Mesodermal cell (in vitro differentiated cells): ENCODE data around the gene POLA1.

ENCODE experiments used
- H3K27ac ChIP-seq: 2 replicates; pipeline ENCODE4 v1.7.0; 2013; ENCODE audit warnings: mild to moderate bottlenecking, low read depth, low read length, moderate library complexity; ENCODE audit not compliant: severe bottlenecking
- H3K36me3 ChIP-seq: 2 replicates; pipeline ENCODE4 v1.7.1; 2013; ENCODE audit warnings: mild to moderate bottlenecking, low read length, moderate library complexity; ENCODE audit not compliant: control insufficient read depth, insufficient read depth
- H3K4me1 ChIP-seq: one replicate; pipeline ENCODE4 v1.7.1; 2013; ENCODE audit warnings: mild to moderate bottlenecking, low read length; ENCODE audit not compliant: insufficient read depth, control insufficient read depth, poor library complexity, severe bottlenecking
- H3K4me3 ChIP-seq: 2 replicates; pipeline ENCODE4 v1.7.0; 2013; ENCODE audit warnings: low read length, control low read depth, mild to moderate bottlenecking; ENCODE audit not compliant: insufficient read depth, poor library complexity, severe bottlenecking; ENCODE audit errors: extremely low read depth
- H3K9me3 ChIP-seq: 2 replicates; pipeline ENCODE4 v1.7.1; 2013; ENCODE audit warnings: mild to moderate bottlenecking, low read length, moderate library complexity; ENCODE audit not compliant: control insufficient read depth
- WGBS, 2 experiments: methylation state at CpG; one replicate each; pipeline ENCODE4 v1.1.5; 2013; ENCODE audit warnings: missing lambda C conversion rate in 2 of 2; ENCODE audit not compliant: insufficient coverage in 2 of 2; 5-methylcytosine and 5-hydroxymethylcytosine counted together

POLA1 gene

GRCh38 chrX:24760363-24761000, 66.8 kb downstream of the POLA1 start:
- Histone ChIP-seq H3K4me1 (no peaks in the 10 kb centered on the region), H3K4me3 (no peak overlapping the region), H3K27ac (no peak overlapping the region), H3K9me3 (no peaks in the 10 kb centered on the region), H3K36me3 (peaks cover 15% of the 10 kb centered on the region)
- WGBS, 2 experiments, result no CpG with 5 or more reads among the region's 4 CpGs

- Histone ChIP-seq H3K4me3 (no peak overlapping the region), H3K27ac (no peak overlapping the region), H3K4me1 (no peaks in the 10 kb centered on the region), H3K9me3 (no peaks in the 10 kb centered on the region), H3K36me3 (peaks cover 15% of the 10 kb centered on the region)
- 90 to 100% methylated on average over 2 of the region's 6 CpGs for WGBS, 2 experiments
Measured at GRCh38 chrX:24761306-24761705, 67.6 kb downstream of the POLA1 start.

DNA sequence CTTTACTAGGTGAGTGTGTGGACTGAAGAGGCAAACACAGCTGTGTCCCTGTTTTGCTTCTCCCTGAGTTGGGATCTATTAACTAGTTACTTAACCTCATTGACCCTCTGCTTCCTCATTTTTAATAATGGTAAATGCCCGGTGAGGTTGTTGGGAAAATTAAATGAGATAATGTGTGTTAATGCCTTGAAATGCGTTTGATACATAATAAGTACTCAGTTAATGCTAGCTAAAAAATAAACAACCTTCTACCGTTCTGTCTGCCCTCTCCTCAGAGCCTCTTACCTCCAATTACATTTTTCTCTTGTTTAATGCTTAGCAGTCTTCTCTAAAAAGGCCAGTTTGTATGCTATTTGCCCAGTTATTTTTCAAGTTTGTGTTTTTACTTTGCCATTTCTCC, 70.3 kb downstream of the POLA1 start:
- H3K4me3 ChIP-seq, result no peak overlapping the region
- peaks cover 16% of the 10 kb centered on the region for H3K36me3 ChIP-seq
- WGBS, 2 experiments, result no CpG with 5 or more reads among the region's 3 CpGs
- no peaks in the 10 kb centered on the region for H3K9me3 ChIP-seq
- no peaks in the 10 kb centered on the region for H3K4me1 ChIP-seq
- no peak overlapping the region for H3K27ac ChIP-seq

- H3K36me3 ChIP-seq, result peaks cover 12% of the 10 kb centered on the region
- H3K4me1 ChIP-seq, result no peaks in the 10 kb centered on the region
- H3K4me3 ChIP-seq, result no peak overlapping the region
- H3K9me3 ChIP-seq, result no peaks in the 10 kb centered on the region
- WGBS, 2 experiments, result no CpG with 5 or more reads among the region's 1 CpG
- H3K27ac ChIP-seq, result no peak overlapping the region
Measured at GRCh38 chrX:24767557-24767956, 73.8 kb downstream of the POLA1 start.

DNA sequence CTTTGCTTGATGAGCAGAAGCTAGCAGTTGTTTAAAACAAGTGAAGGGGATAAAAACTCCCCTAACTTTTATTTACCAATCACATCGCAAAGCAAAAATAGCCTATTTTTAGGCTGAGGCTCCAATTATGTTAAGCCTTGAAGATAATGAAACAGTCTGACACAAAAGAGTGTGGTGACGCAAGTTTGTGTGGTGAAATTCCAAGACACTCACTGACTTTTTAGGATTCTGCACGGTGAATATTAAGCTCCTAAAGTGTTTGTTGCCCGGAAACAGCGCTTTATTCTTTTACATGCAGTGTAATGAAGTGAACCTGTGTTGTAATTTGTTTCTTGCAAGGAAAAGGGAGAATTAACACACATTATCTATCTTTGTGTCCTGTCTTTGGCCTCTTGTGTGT, 74.8 kb downstream of the POLA1 start:
- WGBS, 2 experiments, result 100% methylated on average over 1 of the region's 5 CpGs
- Histone ChIP-seq H3K4me1 (no peaks in the 10 kb centered on the region), H3K36me3 (peaks cover 18% of the 10 kb centered on the region), H3K4me3 (no peak overlapping the region), H3K9me3 (no peaks in the 10 kb centered on the region), H3K27ac (no peak overlapping the region)

- H3K36me3 ChIP-seq, result peaks cover 12% of the 10 kb centered on the region
- no peaks in the 10 kb centered on the region for H3K4me1 ChIP-seq
- H3K4me3 ChIP-seq, result no peak overlapping the region
- WGBS, 2 experiments, result no CpG with 5 or more reads among the region's 2 CpGs
- H3K27ac ChIP-seq, result no peak overlapping the region
- no peaks in the 10 kb centered on the region for H3K9me3 ChIP-seq
Measured at GRCh38 chrX:24774650-24775049, 80.9 kb downstream of the POLA1 start.

DNA sequence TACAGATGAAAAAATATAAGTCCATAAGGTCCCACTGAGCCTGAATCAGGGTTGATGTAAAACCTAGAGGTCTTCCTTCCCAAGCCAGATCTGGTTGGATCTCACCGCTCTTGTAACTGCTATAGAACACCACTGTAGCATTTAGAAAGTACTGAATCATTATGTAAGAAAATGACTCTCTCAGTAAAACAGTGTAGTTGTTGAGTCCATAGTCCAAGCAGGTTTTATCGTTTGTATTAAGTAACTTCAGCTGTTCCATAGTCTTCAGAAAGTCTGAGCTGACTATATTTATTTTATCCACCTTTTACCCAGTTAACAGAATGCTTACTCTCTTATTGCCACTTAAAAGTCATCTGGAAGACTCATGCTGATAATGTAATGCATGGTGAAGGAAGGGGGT, 82.2 kb downstream of the POLA1 start:
- H3K36me3 ChIP-seq, result peaks cover 9% of the 10 kb centered on the region
- H3K9me3 ChIP-seq, result no peaks in the 10 kb centered on the region
- no peak overlapping the region for H3K4me3 ChIP-seq
- H3K4me1 ChIP-seq, result no peaks in the 10 kb centered on the region
- H3K27ac ChIP-seq, result no peak overlapping the region
- no CpG with 5 or more reads among the region's 2 CpGs for whole genome bisulfite sequencing, 2 experiments

- Histone ChIP-seq H3K36me3 (peaks cover 14% of the 10 kb centered on the region), H3K27ac (no peak overlapping the region), H3K4me1 (no peaks in the 10 kb centered on the region), H3K9me3 (no peaks in the 10 kb centered on the region), H3K4me3 (no peak overlapping the region)
- no CpG with 5 or more reads among the region's 1 CpG for WGBS, 2 experiments
Measured at GRCh38 chrX:24777660-24778059, 83.9 kb downstream of the POLA1 start.

DNA sequence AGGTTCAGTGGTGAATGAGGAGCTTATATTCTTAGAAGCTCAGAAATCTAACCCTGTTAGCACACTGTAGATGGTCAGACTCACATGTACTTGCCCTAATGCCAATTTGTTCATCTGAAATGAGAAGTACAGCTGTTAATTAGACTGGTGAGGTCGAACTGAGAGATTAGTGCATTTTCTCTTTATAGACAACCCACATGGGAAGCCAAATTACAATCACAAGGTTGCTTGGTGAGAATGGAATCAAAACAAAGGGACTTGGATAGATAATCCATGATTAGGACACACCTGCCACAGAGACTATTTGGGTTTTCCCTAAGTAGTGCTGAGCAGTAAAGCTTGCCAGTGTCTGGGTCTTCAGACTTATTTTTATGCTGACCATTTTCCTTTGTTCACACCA, 88.3 kb downstream of the POLA1 start:
- H3K4me1 ChIP-seq, result no peaks in the 10 kb centered on the region
- no peak overlapping the region for H3K4me3 ChIP-seq
- H3K27ac ChIP-seq, result no peak overlapping the region
- H3K9me3 ChIP-seq, result no peaks in the 10 kb centered on the region
- peaks cover 8% of the 10 kb centered on the region for H3K36me3 ChIP-seq
- WGBS, 2 experiments, result no CpG with 5 or more reads among the region's 1 CpG

DNA sequence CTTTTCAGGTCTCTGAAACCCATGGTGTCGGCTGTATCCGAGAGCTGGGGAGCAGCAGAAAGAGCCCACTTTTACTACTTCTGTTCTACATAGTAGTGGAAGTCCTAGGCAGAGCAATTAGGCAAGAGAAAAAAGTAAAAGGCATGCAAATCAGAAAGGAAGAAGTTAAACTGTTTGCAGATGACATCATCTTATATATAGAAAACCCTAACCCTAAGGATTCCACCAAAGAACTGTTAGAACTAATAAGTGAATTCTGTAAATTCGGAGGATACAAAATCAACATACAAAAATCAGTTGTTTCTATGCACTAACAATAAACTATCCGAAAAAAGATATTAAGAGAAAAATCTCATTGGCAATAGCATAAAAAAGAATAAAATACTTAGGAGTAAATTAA, 95.3 kb downstream of the POLA1 start:
- Histone ChIP-seq H3K27ac (no peak overlapping the region), H3K4me3 (no peak overlapping the region), H3K36me3 (peaks cover 5% of the 10 kb centered on the region), H3K9me3 (no peaks in the 10 kb centered on the region), H3K4me1 (no peaks in the 10 kb centered on the region)
- WGBS, 2 experiments, result no CpG with 5 or more reads among the region's 4 CpGs

- 86% methylated on average over 2 of the region's 3 CpGs; no CpG with 5 or more reads in 1 of the 2 experiments for WGBS, 2 experiments
- no peaks in the 10 kb centered on the region for H3K9me3 ChIP-seq
- no peak overlapping the region for H3K4me3 ChIP-seq
- no peak overlapping the region for H3K27ac ChIP-seq
- peaks cover 5% of the 10 kb centered on the region for H3K36me3 ChIP-seq
- H3K4me1 ChIP-seq, result no peaks in the 10 kb centered on the region
Measured at GRCh38 chrX:24790166-24790565, 96.4 kb downstream of the POLA1 start.
